DND-41 (cell line): ENCODE results near the gene CROCC.

Experiments used
- ATAC-seq: fragments of 200-7000 bp; cut with Tn5 transposase; 3 replicates; pipeline ENCODE4 v1.9.1; 2021; ENCODE audit warnings: low read depth; ENCODE audit not compliant: insufficient read depth
- DNase-seq: peaks from one replicate; pipeline ENCODE4 v3.0.0-alpha.2; 2020
- H2AFZ ChIP-seq: 2 replicates; pipeline ENCODE4 v1.6.0; 2012; ENCODE audit warnings: low read depth, low read length
- H3K27ac ChIP-seq: 2 replicates; pipeline ENCODE4 v1.5.1; 2012; ENCODE audit warnings: low read length, inconsistent platforms
- H3K27me3 ChIP-seq: fragments of 200-600 bp; sonication (generic); 2 replicates; pipeline ENCODE4 v1.6.0; 2012; ENCODE audit warnings: low read length, mild to moderate bottlenecking, inconsistent platforms; ENCODE audit not compliant: insufficient read depth, poor library complexity
- H3K36me3 ChIP-seq: 2 replicates; pipeline ENCODE4 v1.5.1; 2012; ENCODE audit warnings: low read length, inconsistent platforms; ENCODE audit not compliant: insufficient read depth
- H3K4me1 ChIP-seq: 2 replicates; pipeline ENCODE4 v1.5.1; 2012; ENCODE audit warnings: mild to moderate bottlenecking, low read length; ENCODE audit not compliant: insufficient read depth
- H3K4me2 ChIP-seq: 2 replicates; pipeline ENCODE4 v1.6.0; 2012; ENCODE audit warnings: mild to moderate bottlenecking, moderate library complexity, low read length, inconsistent platforms; ENCODE audit not compliant: insufficient read depth
- H3K4me3 ChIP-seq, 2 experiments: fragments of 200-600 bp in 1 of 2; shearing (Covaris generic) in 1 of 2; 2 replicates each; pipeline ENCODE4 v1.5.1; 2012 to 2016; ENCODE audit warnings: inconsistent platforms in 2 of 2, low read length in 2 of 2, mild to moderate bottlenecking in 2 of 2, low read depth in 1 of 2, moderate library complexity in 1 of 2
- H3K79me2 ChIP-seq: 2 replicates; pipeline ENCODE4 v1.6.0; 2012; ENCODE audit warnings: low read length, inconsistent platforms; ENCODE audit not compliant: insufficient read depth
- H3K9ac ChIP-seq: 2 replicates; pipeline ENCODE4 v1.6.0; 2012; ENCODE audit warnings: low read depth, mild to moderate bottlenecking, inconsistent platforms, low read length, moderate library complexity
- H3K9me3 ChIP-seq: 2 replicates; pipeline ENCODE4 v1.5.1; 2012; ENCODE audit warnings: low read length, moderate library complexity, mild to moderate bottlenecking, inconsistent platforms; ENCODE audit not compliant: insufficient read depth, severe bottlenecking
- H4K20me1 ChIP-seq: 2 replicates; pipeline ENCODE4 v1.6.0; 2012; ENCODE audit warnings: low read length; ENCODE audit not compliant: insufficient read depth
- CTCF ChIP-seq: IDR thresholded peaks from 2 replicates; pipeline ENCODE4 v1.5.1; 2012; ENCODE audit warnings: borderline replicate concordance, low read length, moderate library complexity, mild to moderate bottlenecking; ENCODE audit not compliant: poor library complexity, severe bottlenecking; ENCODE audit errors: extremely low read depth
- EZH2 ChIP-seq: IDR thresholded peaks from 3 replicates; pipeline ENCODE4 v1.6.1; 2012; ENCODE audit warnings: borderline replicate concordance, low read depth, mild to moderate bottlenecking, moderate library complexity, low read length, inconsistent platforms; ENCODE audit not compliant: severe bottlenecking

CROCC gene

GRCh38 chr1:17008208-17008855, 86.6 kb downstream of the CROCC start:
- peaks cover 8% of the 10 kb centered on the region for H3K79me2 ChIP-seq
- peaks cover 11% of the 10 kb centered on the region for H4K20me1 ChIP-seq
- TF ChIP-seq CTCF: no peak
- no peak for TF ChIP-seq EZH2
- no peak overlapping the region for H2AFZ ChIP-seq
- ATAC-seq (no peak), DNase-seq (no peak)
- no peak overlapping the region for H3K4me3 ChIP-seq
- H3K4me2 ChIP-seq: no peak overlapping the region
- H3K4me1 ChIP-seq: peaks cover 23% of the 10 kb centered on the region
- H3K36me3 ChIP-seq: peaks cover 20% of the 10 kb centered on the region
- no peaks in the 10 kb centered on the region for H3K9me3 ChIP-seq
- no peaks in the 10 kb centered on the region for H3K27me3 ChIP-seq
- no peak overlapping the region for H3K27ac ChIP-seq
- H3K9ac ChIP-seq: no peak overlapping the region

DNA sequence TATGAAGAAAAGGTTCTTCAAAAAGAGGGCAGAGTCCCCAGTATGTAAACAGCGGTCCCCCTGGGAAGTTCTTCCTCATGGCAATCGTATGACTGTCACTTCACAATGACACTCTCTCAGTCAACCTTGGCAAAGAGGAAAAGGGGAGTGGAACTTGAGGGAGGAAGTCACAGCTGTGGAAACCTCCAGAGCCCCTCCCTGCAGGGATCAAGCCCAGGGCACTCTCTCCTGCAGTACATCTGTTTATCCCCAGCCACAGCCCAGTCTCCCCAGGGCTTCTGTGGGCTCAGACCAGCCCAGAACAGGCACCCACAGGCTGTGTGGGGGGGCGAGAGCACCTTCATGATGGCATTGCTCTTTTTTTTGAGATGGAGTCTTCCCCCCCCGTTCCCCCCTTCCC, 88.0 kb downstream of the CROCC start:
- no peak for TF ChIP-seq CTCF
- no peak for TF ChIP-seq EZH2
- Histone ChIP-seq H3K4me1 (peaks cover 23% of the 10 kb centered on the region), H3K27me3 (no peaks in the 10 kb centered on the region), H3K4me2 (no peak overlapping the region), H4K20me1 (peaks cover 11% of the 10 kb centered on the region), H3K9me3 (no peaks in the 10 kb centered on the region), H3K4me3 (no peak overlapping the region), H2AFZ (no peak overlapping the region), H3K79me2 (peaks cover 8% of the 10 kb centered on the region), H3K27ac (no peak overlapping the region), H3K9ac (no peak overlapping the region), H3K36me3 (peaks cover 9% of the 10 kb centered on the region; the same call in 1 of the 2 replicates)
- DNase-seq: no peak
- no peak for ATAC-seq

DNA sequence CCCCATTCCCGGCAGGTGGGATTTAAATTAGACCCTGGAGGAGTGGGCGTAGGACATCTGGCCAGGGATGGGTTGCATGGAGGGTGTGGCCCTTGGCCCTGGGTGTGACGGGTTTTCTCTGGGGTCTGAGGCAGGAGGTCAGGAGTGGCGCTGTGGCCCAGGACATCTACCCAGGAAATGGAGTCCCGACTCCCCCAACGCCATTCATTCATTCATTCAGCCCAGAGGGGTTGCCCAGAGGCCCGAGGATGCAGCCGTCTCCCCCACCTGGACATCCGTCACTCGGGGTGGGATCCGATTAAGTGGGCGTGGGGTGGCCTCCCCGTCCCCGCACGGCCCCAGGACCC, 89.3 kb downstream of the CROCC start:
- H3K9ac ChIP-seq: peak overlapping the region; percentile 76
- DNase-seq (no peak), ATAC-seq (no peak)
- H3K27me3 ChIP-seq: no peaks in the 10 kb centered on the region
- H3K4me2 ChIP-seq: peak overlapping the region; percentile 85
- peak overlapping the region; percentile 45 to 87; a peak in 3 of 4 replicates for H3K4me3 ChIP-seq
- H2AFZ ChIP-seq: peak overlapping the region; percentile 81
- peaks cover 23% of the 10 kb centered on the region for H3K4me1 ChIP-seq
- no peaks in the 10 kb centered on the region; the same call in 1 of the 2 replicates for H3K36me3 ChIP-seq
- H4K20me1 ChIP-seq: peaks cover 11% of the 10 kb centered on the region
- H3K9me3 ChIP-seq: no peaks in the 10 kb centered on the region
- H3K79me2 ChIP-seq: peaks cover 8% of the 10 kb centered on the region
- peak overlapping the region; percentile 52; the same call in 1 of the 2 replicates for H3K27ac ChIP-seq
- TF ChIP-seq CTCF: no peak
- no peak for TF ChIP-seq EZH2
